GM21367 (cell line): ENCODE results near the gene EPHB2.
"Not testable (repeated sequence)": the region's sequence is repeated elsewhere in the genome, so short reads cannot be mapped to it uniquely, and the experiment has no call there.

Experiments used
- ATAC-seq: cut with Tn5 transposase; IDR thresholded peaks from one replicate; pipeline ENCODE4 v1.9.1; 2021; ENCODE audit not compliant: unreplicated experiment

Gene EPHB2

GRCh38 chr1:22831729-22832413, 121.2 kb downstream of the EPHB2 start:
- no peak for ATAC-seq

GRCh38 chr1:22832414-22832786, 121.8 kb downstream of the EPHB2 start:
- ATAC-seq, result no peak

- no peak for ATAC-seq
Measured at GRCh38 chr1:22833699-22834098, 123.1 kb downstream of the EPHB2 start.

- ATAC-seq, result not testable (repeated sequence)
Measured at GRCh38 chr1:22834420-22834819, 123.8 kb downstream of the EPHB2 start.

GRCh38 chr1:22835636-22836319, 125.1 kb downstream of the EPHB2 start:
- ATAC-seq, result no peak

- ATAC-seq, result no peak
Measured at GRCh38 chr1:22836850-22837249, 126.2 kb downstream of the EPHB2 start.

- no peak for ATAC-seq
Measured at GRCh38 chr1:22837332-22837731, 126.7 kb downstream of the EPHB2 start.

- no peak for ATAC-seq
Measured at GRCh38 chr1:22838965-22839364, 128.3 kb downstream of the EPHB2 start.

GRCh38 chr1:22839806-22840205, 129.2 kb downstream of the EPHB2 start:
- no peak for ATAC-seq

- ATAC-seq, result no peak
Measured at GRCh38 chr1:22841142-22841541, 130.5 kb downstream of the EPHB2 start.

- no peak for ATAC-seq
Measured at GRCh38 chr1:22841860-22842281, 131.2 kb downstream of the EPHB2 start.

- not testable (repeated sequence) for ATAC-seq
Measured at GRCh38 chr1:22843441-22844183, 133.0 kb downstream of the EPHB2 start.

- no peak for ATAC-seq
Measured at GRCh38 chr1:22844621-22845020, 134.0 kb downstream of the EPHB2 start.

GRCh38 chr1:22845398-22845935, 134.8 kb downstream of the EPHB2 start:
- no peak for ATAC-seq

- no peak for ATAC-seq
Measured at GRCh38 chr1:22846458-22846857, 135.8 kb downstream of the EPHB2 start.

GRCh38 chr1:22847249-22847648, 136.6 kb downstream of the EPHB2 start:
- ATAC-seq, result no peak

- ATAC-seq, result no peak
Measured at GRCh38 chr1:22847709-22848108, 137.1 kb downstream of the EPHB2 start.

- no peak for ATAC-seq
Measured at GRCh38 chr1:22848405-22848804, 137.8 kb downstream of the EPHB2 start.

GRCh38 chr1:22849770-22850169, 139.1 kb downstream of the EPHB2 start:
- no peak for ATAC-seq

- no peak for ATAC-seq
Measured at GRCh38 chr1:22850281-22850680, 139.6 kb downstream of the EPHB2 start.

GRCh38 chr1:22850681-22851080, 140.0 kb downstream of the EPHB2 start:
- no peak for ATAC-seq

- ATAC-seq, result no peak
Measured at GRCh38 chr1:22851517-22851916, 140.9 kb downstream of the EPHB2 start.
